Omental fat pad (tissue), 4 donors: ENCODE results near the gene ATP10D. TPM values are rescaled to one million over a fixed set of nuclear protein-coding genes. Genes with fewer than 3 reads are reported as not detected.

ENCODE experiments used
- ATAC-seq: fragments of 150-250 bp; one replicate; pipeline ENCODE4 v1.9.1; 2016; ENCODE audit warnings: mild to moderate bottlenecking, moderate library complexity; ENCODE audit not compliant: low FRiP score
- DNase-seq: peaks from one replicate; pipeline ENCODE4 v3.0.0-alpha.2; 2019; ENCODE audit warnings: low spot score
- CTCF ChIP-seq, 3 donors: fragments of 450-650 bp; IDR thresholded peaks; one replicate each; pipeline ENCODE4 v1.5.1; 2016 to 2017; ENCODE audit warnings: antibody characterized with exemption in 3 of 3, mild to moderate bottlenecking in 3 of 3, moderate library complexity in 2 of 3
- total RNA-seq, 4 donors: library from RNA; depleted of rRNA; stranded (reverse); fragments of >200 nt; gene quantifications; one replicate each; pipeline ENCODE4 v1.1.0, GENCODE V29; 2016

Gene ATP10D
- total RNA-seq, 4 donors from 2014 or later = 10.2 to 19.9 (median 13.8) TPM

- DNase-seq (no peak), ATAC-seq (no peak)
- TF ChIP-seq CTCF (IDR thresholded peaks at IDR 0.05) = no peak
Observed at GRCh38 chr4:47577779-47578553, 92.9 kb downstream of the ATP10D start.

GRCh38 chr4:47579235-47579634 lies 94.2 kb downstream of the ATP10D start:
- ATAC-seq (no peak), DNase-seq (no peak)
- TF ChIP-seq CTCF (IDR thresholded peaks at IDR 0.05) = no peak

GRCh38 chr4:47590325-47590724 lies 105.2 kb downstream of the ATP10D start:
- no peak for ATAC-seq
- TF ChIP-seq CTCF (IDR thresholded peaks at IDR 0.05) = no peak
- DNase-seq = no peak

GRCh38 chr4:47597696-47598095 lies 112.6 kb downstream of the ATP10D start:
- DNase-seq (no peak), ATAC-seq (no peak)
- no peak for TF ChIP-seq CTCF (IDR thresholded peaks at IDR 0.05)

GRCh38 chr4:47598320-47598719 lies 113.2 kb downstream of the ATP10D start:
- DNase-seq (no peak), ATAC-seq (no peak)
- no peak for TF ChIP-seq CTCF (IDR thresholded peaks at IDR 0.05)

GRCh38 chr4:47598896-47599295 lies 113.8 kb downstream of the ATP10D start:
- ATAC-seq (no peak), DNase-seq (no peak)
- no peak for TF ChIP-seq CTCF (IDR thresholded peaks at IDR 0.05)

- no peak for DNase-seq
- TF ChIP-seq CTCF (IDR thresholded peaks at IDR 0.05) = no peak
- no peak for ATAC-seq
Observed at GRCh38 chr4:47606482-47606881, 121.4 kb downstream of the ATP10D start.
